Aorta (tissue), 5 donors: ENCODE results near the gene RAMP3. TPM values are rescaled to one million over a fixed set of nuclear protein-coding genes. Genes with fewer than 3 reads are reported as not detected.

Source experiments
- ATAC-seq: fragments of 200-7000 bp; cut with Tn5 transposase; one replicate; pipeline ENCODE4 v1.9.1; 2022; ENCODE audit warnings: moderate library complexity; ENCODE audit not compliant: low FRiP score
- DNase-seq, 2 donors: peaks; one replicate each; pipeline ENCODE4 v3.0.0-alpha.2; 2020
- H3K27ac ChIP-seq, 2 donors: one replicate each; pipeline ENCODE4 v1.5.1; 2013; ENCODE audit warnings: low read length in 2 of 2, mild to moderate bottlenecking in 2 of 2, moderate library complexity in 2 of 2, control low read depth in 1 of 2, inconsistent platforms in 1 of 2, low read depth in 1 of 2
- H3K27me3 ChIP-seq, 2 donors: one replicate each; pipeline ENCODE4 v1.6.1; 2013; ENCODE audit warnings: control low read depth in 1 of 2, low read length in 1 of 2, mild to moderate bottlenecking in 1 of 2, moderate library complexity in 1 of 2; ENCODE audit not compliant: insufficient read depth in 2 of 2, control insufficient read depth in 1 of 2
- H3K36me3 ChIP-seq, 2 donors: one replicate each; pipeline ENCODE4 v1.6.1; 2013; ENCODE audit warnings: control low read depth in 1 of 2, low read length in 1 of 2, mild to moderate bottlenecking in 1 of 2; ENCODE audit not compliant: insufficient read depth in 2 of 2, control insufficient read depth in 1 of 2
- H3K4me1 ChIP-seq, 2 donors: one replicate each; pipeline ENCODE4 v1.6.1; 2013; ENCODE audit warnings: low read length in 2 of 2, control low read depth in 1 of 2, mild to moderate bottlenecking in 1 of 2, moderate library complexity in 1 of 2; ENCODE audit not compliant: insufficient read depth in 2 of 2, control insufficient read depth in 1 of 2
- H3K4me3 ChIP-seq, 2 donors: one replicate each; pipeline ENCODE4 v1.5.1; 2013; ENCODE audit warnings: low read length in 2 of 2, control low read depth in 1 of 2, mild to moderate bottlenecking in 1 of 2
- H3K9me3 ChIP-seq: one replicate; pipeline ENCODE4 v1.6.1; 2013; ENCODE audit warnings: mild to moderate bottlenecking, low read length; ENCODE audit not compliant: control insufficient read depth
- WGBS, 2 donors: extraction: QIAGEN DNeasy Blood & Tissue Kit; methylation state at CpG; one replicate each; pipeline ENCODE4 v1.1.7; 2013; 5-methylcytosine and 5-hydroxymethylcytosine counted together
- intact Hi-C, 2 donors: fragments of 100-400 bp; cut with DNase I; formaldehyde crosslinking; loops; one replicate each; pipeline versions ENCODE4 v1.14.2 to v1.15.0; 2022
- polyA plus RNA-seq, 2 donors: library from polyadenylated mRNA; stranded (reverse); fragments of 200-250 nt; gene quantifications; one replicate each; pipeline ENCODE4 v1.2.3, GENCODE V29; 2013
- total RNA-seq, 2 donors: library from RNA; stranded (reverse); fragmentation: NEBNext Ultra II Directional; extraction: Animal tissue kit (Norgen Biotek cat#: 25700); gene quantifications; one replicate each; pipeline ENCODE4 v1.2.1, GENCODE V29; 2021
- donor health status: healthy with polysubstance abuse.
- donor health status: Bipolar disorder and iron deficiency.
- donor health status: DM: no; HTN: no; CAD: no.
- donor health status: DM: no; HTN: no; CAD: no.
- donor health status: DM: yes; HTN: yes; CAD: no.

The RAMP3 gene
- total and polyA plus RNA-seq, 4 donors: 5.0 to 78.0 (median 28.9) TPM

DNA sequence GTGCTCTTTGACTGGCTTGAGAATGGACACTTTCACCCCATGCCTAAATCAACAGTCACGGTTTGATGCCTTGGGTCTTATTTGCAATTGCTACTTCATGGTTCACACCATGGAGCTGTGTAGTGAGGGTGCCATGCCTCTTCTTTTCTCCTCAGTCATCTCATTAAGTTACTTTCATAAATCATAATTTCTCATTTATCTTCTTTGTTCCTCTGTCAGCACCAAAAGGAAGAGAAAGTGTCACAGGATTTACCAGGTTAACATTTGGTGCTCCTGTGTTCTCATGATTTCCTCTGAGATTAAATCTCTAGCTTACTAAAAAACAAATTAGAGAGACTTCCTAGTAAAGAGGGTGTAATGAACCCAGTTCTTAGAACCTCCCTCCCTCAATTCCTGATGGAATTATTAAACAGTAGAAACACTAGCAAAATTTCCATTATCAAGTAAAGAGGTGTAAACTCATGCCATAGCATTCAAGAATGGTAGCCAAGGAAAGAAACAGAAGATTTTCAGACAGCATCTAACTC is 75.7 kb downstream of the RAMP3 start:
- intact Hi-C loops: no loop called here
- Histone ChIP-seq H3K27ac (no peak overlapping the region), H3K4me3 (no peak overlapping the region), H3K4me1 (no peaks in the 10 kb centered on the region), H3K36me3 (no peaks in the 10 kb centered on the region), H3K9me3 (no peaks in the 10 kb centered on the region), H3K27me3 (no peaks in the 10 kb centered on the region)
- 57 to 73% methylated on average over 1 of the region's 1 CpG for WGBS, 2 donors
- ATAC-seq (no peak), DNase-seq (no peak)

Other genes with a start within 250 kb of the RAMP3 start
- 10 to 100 TPM in 1 of 2 donors, 1 to 10 TPM in 1; 7.2 to 21.3 TPM for gene MYO1G, start 178.8 kb upstream of the RAMP3 start, total RNA-seq
- gene MYO1G, start 178.8 kb upstream of the RAMP3 start, polyA plus RNA-seq: 1 to 10 TPM; 1.4 to 3.5 TPM
- 10 to 100 TPM; 38.6 to 49.1 TPM for gene CCM2, start 157.6 kb upstream of the RAMP3 start, total RNA-seq
- gene CCM2, start 157.6 kb upstream of the RAMP3 start, polyA plus RNA-seq: 10 to 100 TPM; 32.7 to 41.5 TPM
- 10 to 100 TPM; 10.0 to 15.7 TPM for gene NACAD, start 68.8 kb upstream of the RAMP3 start, total RNA-seq
- gene NACAD, start 68.8 kb upstream of the RAMP3 start, polyA plus RNA-seq: 10 to 100 TPM in 1 of 2 donors, 1 to 10 TPM in 1; 1.3 to 15.4 TPM
- 10 to 100 TPM; 35.0 to 41.4 TPM for gene TBRG4, start 46.1 kb upstream of the RAMP3 start, total RNA-seq
- gene TBRG4, start 46.1 kb upstream of the RAMP3 start, polyA plus RNA-seq: 10 to 100 TPM; 14.4 to 41.8 TPM